Peyer's patch (tissue), 4 donors: Measurements from ENCODE around the gene ATP6V0C. TPM values are rescaled to one million over a fixed set of nuclear protein-coding genes. Genes with fewer than 3 reads are reported as not detected.

Experiments used
- DNase-seq, 3 donors: peaks; one replicate each; pipeline ENCODE4 v3.0.0-alpha.2; 2017 to 2019
- H3K27ac ChIP-seq, 4 donors: fragments of 200-600 bp; sonication (generic); one replicate each; pipeline ENCODE4 v1.5.1; 2016 to 2019
- H3K27me3 ChIP-seq, 2 donors: fragments of 200-600 bp; sonication (generic); one replicate each; pipeline ENCODE4 v1.5.1; 2019
- H3K36me3 ChIP-seq, 3 donors: fragments of 200-600 bp; sonication (generic); one replicate each; pipeline ENCODE4 v1.5.1; 2016 to 2019
- H3K4me1 ChIP-seq, 4 donors: fragments of 200-600 bp; sonication (generic); one replicate each; pipeline ENCODE4 v1.5.1; 2016 to 2019
- H3K4me3 ChIP-seq, 4 donors: fragments of 200-600 bp; sonication (generic); 1 replicate in 3 of 4; 2 replicates in 1 of 4; pipeline ENCODE4 v1.5.1; 2016 to 2019; ENCODE audit warnings: mild to moderate bottlenecking in 1 of 4
- H3K9me3 ChIP-seq, 4 donors: fragments of 200-600 bp; sonication (generic); one replicate each; pipeline ENCODE4 v1.5.1; 2016 to 2019; ENCODE audit warnings: mild to moderate bottlenecking in 1 of 4
- CTCF ChIP-seq, 6 experiments: fragments of 450-650 bp in 4 of 6; fragments of 200-600 bp in 2 of 6; sonication (generic) in 1 of 6; IDR thresholded peaks; one replicate each; pipeline ENCODE4 v1.5.1; 2017 to 2019; ENCODE audit warnings: antibody characterized with exemption in 6 of 6, mild to moderate bottlenecking in 3 of 6, moderate library complexity in 1 of 6
- POLR2A ChIP-seq, 2 donors: fragments of 450-650 bp; IDR thresholded peaks; one replicate each; pipeline ENCODE4 v1.5.1; 2017; ENCODE audit warnings: antibody characterized with exemption in 2 of 2, mild to moderate bottlenecking in 2 of 2, moderate library complexity in 2 of 2
- total RNA-seq, 4 donors: library from RNA; depleted of rRNA; stranded (reverse); fragments of >200 nt; gene quantifications; one replicate each; pipeline ENCODE4 v1.1.0, GENCODE V29; 2016

ATP6V0C gene
- total RNA-seq, 4 donors from 2014 or later = 27.2 to 116 (median 101) TPM

GRCh38 chr16:2482249-2482648 lies 31.5 kb upstream of the ATP6V0C start:
- H3K27ac ChIP-seq = peak overlapping the region in 1 of 4 donors; percentile 48
- no peaks in the 10 kb centered on the region for H3K27me3 ChIP-seq
- TF ChIP-seq CTCF (IDR thresholded peaks at IDR 0.05) (no peak), POLR2A (IDR thresholded peaks at IDR 0.05) (no peak)
- peaks cover 0 to 21% (median 5%) of the 10 kb centered on the region in 4 donors for H3K4me1 ChIP-seq
- H3K4me3 ChIP-seq = no peak overlapping the region
- no peak for DNase-seq
- no peaks in the 10 kb centered on the region for H3K36me3 ChIP-seq
- no peaks in the 10 kb centered on the region for H3K9me3 ChIP-seq

- Histone ChIP-seq H3K4me1 (peaks cover 0 to 21% (median 5%) of the 10 kb centered on the region in 4 donors), H3K4me3 (peak overlapping the region in 1 of 4 donors; percentile 6), H3K27ac (peak overlapping the region in 1 of 4 donors; percentile 48)
Observed at GRCh38 chr16:2482708-2483534, 30.8 kb upstream of the ATP6V0C start.

GRCh38 chr16:2483939-2484897 lies 29.5 kb upstream of the ATP6V0C start:
- no peaks in the 10 kb centered on the region for H3K9me3 ChIP-seq
- no peaks in the 10 kb centered on the region for H3K27me3 ChIP-seq
- no peak overlapping the region for H3K27ac ChIP-seq
- no peak overlapping the region for H3K4me3 ChIP-seq
- no peaks in the 10 kb centered on the region for H3K36me3 ChIP-seq
- no peak for TF ChIP-seq CTCF (IDR thresholded peaks at IDR 0.05)
- TF ChIP-seq POLR2A (IDR thresholded peaks at IDR 0.05) = no peak
- DNase-seq = no peak
- H3K4me1 ChIP-seq = peaks cover 0 to 21% (median 5%) of the 10 kb centered on the region in 4 donors

More at GRCh38 chr16:2482708-2483534, 30.8 kb upstream of the ATP6V0C start:
- TF ChIP-seq POLR2A (IDR thresholded peaks at IDR 0.05) (no peak), CTCF (IDR thresholded peaks at IDR 0.05) (no peak)
- DNase-seq = no peak
- Histone ChIP-seq H3K9me3 (no peaks in the 10 kb centered on the region), H3K27me3 (no peaks in the 10 kb centered on the region), H3K36me3 (no peaks in the 10 kb centered on the region)

GRCh38 chr16:2484898-2485508 lies 28.7 kb upstream of the ATP6V0C start:
- peaks cover 0 to 21% (median 5%) of the 10 kb centered on the region in 4 donors for H3K4me1 ChIP-seq
- no peak overlapping the region for H3K27ac ChIP-seq
- TF ChIP-seq POLR2A (IDR thresholded peaks at IDR 0.05) (no peak), CTCF (IDR thresholded peaks at IDR 0.05) (no peak)
- no peaks in the 10 kb centered on the region for H3K36me3 ChIP-seq
- no peaks in the 10 kb centered on the region for H3K27me3 ChIP-seq
- no peaks in the 10 kb centered on the region for H3K9me3 ChIP-seq
- no peak for DNase-seq
- no peak overlapping the region for H3K4me3 ChIP-seq

- H3K4me3 ChIP-seq = no peak overlapping the region
- no peak for DNase-seq
- H3K9me3 ChIP-seq = no peaks in the 10 kb centered on the region
- no peak overlapping the region for H3K27ac ChIP-seq
- peaks cover 0 to 16% (median 5%) of the 10 kb centered on the region in 4 donors for H3K4me1 ChIP-seq
- no peaks in the 10 kb centered on the region for H3K27me3 ChIP-seq
- no peaks in the 10 kb centered on the region for H3K36me3 ChIP-seq
- TF ChIP-seq POLR2A (IDR thresholded peaks at IDR 0.05) (no peak), CTCF (IDR thresholded peaks at IDR 0.05) (no peak)
Observed at GRCh38 chr16:2485811-2486507, 27.8 kb upstream of the ATP6V0C start.
